Tibial artery (tissue), 4 donors: ENCODE measurements around the gene CNPPD1.

ENCODE experiments used
- DNase-seq, 2 donors: peaks; one replicate each; pipeline ENCODE4 v3.0.0-alpha.2; 2019
- H3K27ac ChIP-seq, 2 donors: fragments of 200-600 bp; sonication (generic) in 1 of 2; 1 replicate in 1 of 2; 2 replicates in 1 of 2; pipeline ENCODE4 v1.5.1; 2018 to 2019; ENCODE audit warnings: mild to moderate bottlenecking in 1 of 2
- H3K27me3 ChIP-seq, 2 donors: fragments of 200-600 bp; sonication (generic) in 1 of 2; one replicate each; pipeline versions ENCODE4 v1.5.1 to v1.6.0; 2016 to 2019
- H3K36me3 ChIP-seq, 3 donors: fragments of 200-600 bp; sonication (generic) in 2 of 3; one replicate each; pipeline ENCODE4 v1.5.1; 2016 to 2019; ENCODE audit warnings: mild to moderate bottlenecking in 2 of 3
- H3K4me1 ChIP-seq, 4 donors: fragments of 200-600 bp; sonication (generic) in 2 of 4; 1 replicate in 3 of 4; 2 replicates in 1 of 4; pipeline ENCODE4 v1.5.1; 2016 to 2019
- H3K4me3 ChIP-seq, 2 donors: fragments of 200-600 bp; sonication (generic) in 1 of 2; 1 replicate in 1 of 2; 2 replicates in 1 of 2; pipeline ENCODE4 v1.5.1; 2018 to 2019; ENCODE audit warnings: mild to moderate bottlenecking in 2 of 2
- H3K9me3 ChIP-seq, 3 donors: fragments of 200-600 bp; sonication (generic) in 1 of 3; one replicate each; pipeline ENCODE4 v1.5.1; 2016 to 2019
- intact Hi-C: fragments of 100-400 bp; cut with DNase I; formaldehyde crosslinking; loops from one replicate; pipeline ENCODE4 v1.15.0; 2023; ENCODE audit warnings: low total_unique reads
- TF ChIP-seq, protein P1 (sequence below), 2 experiments: fragments of 200-600 bp in 1 of 2; fragments of 450-650 bp in 1 of 2; IDR thresholded peaks; one replicate each; pipeline ENCODE4 v1.5.1; 2017 to 2019; ENCODE audit warnings: antibody characterized with exemption in 2 of 2, mild to moderate bottlenecking in 1 of 2, moderate library complexity in 1 of 2

The CNPPD1 gene

DNA sequence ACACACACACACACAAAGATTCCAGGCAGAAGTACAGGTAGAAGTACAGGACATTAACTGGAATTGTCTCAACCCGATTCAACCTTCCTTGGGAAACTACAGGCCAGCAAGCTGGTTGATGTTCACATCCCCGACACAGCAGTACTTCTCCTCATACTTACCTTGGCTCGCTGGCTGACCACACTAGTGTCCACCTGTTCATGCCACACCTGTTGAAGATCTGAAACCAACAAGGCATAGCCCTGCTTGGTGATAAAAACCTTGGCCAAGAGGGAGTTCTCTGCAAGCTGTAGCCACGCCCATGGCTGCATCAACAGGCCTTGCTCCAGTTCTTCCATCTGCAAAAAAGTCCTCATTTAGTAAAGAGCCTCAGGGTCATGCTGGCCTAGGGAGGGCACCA lies 18.7 kb downstream of the CNPPD1 start:
- H3K4me3 ChIP-seq = no peak overlapping the region
- TF ChIP-seq, protein P1, sequence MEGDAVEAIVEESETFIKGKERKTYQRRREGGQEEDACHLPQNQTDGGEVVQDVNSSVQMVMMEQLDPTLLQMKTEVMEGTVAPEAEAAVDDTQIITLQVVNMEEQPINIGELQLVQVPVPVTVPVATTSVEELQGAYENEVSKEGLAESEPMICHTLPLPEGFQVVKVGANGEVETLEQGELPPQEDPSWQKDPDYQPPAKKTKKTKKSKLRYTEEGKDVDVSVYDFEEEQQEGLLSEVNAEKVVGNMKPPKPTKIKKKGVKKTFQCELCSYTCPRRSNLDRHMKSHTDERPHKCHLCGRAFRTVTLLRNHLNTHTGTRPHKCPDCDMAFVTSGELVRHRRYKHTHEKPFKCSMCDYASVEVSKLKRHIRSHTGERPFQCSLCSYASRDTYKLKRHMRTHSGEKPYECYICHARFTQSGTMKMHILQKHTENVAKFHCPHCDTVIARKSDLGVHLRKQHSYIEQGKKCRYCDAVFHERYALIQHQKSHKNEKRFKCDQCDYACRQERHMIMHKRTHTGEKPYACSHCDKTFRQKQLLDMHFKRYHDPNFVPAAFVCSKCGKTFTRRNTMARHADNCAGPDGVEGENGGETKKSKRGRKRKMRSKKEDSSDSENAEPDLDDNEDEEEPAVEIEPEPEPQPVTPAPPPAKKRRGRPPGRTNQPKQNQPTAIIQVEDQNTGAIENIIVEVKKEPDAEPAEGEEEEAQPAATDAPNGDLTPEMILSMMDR (IDR thresholded peaks at IDR 0.05) = no peak
- DNase-seq = no peak
- no peak overlapping the region for H3K27ac ChIP-seq
- peaks cover 0 to 12% (median 10%) of the 10 kb centered on the region in 4 donors for H3K4me1 ChIP-seq
- intact Hi-C loops = no loop called here
- peaks cover 22 to 33% (median 28%) of the 10 kb centered on the region in 3 donors for H3K36me3 ChIP-seq
- H3K27me3 ChIP-seq = no peaks in the 10 kb centered on the region
- H3K9me3 ChIP-seq = no peaks in the 10 kb centered on the region

DNA sequence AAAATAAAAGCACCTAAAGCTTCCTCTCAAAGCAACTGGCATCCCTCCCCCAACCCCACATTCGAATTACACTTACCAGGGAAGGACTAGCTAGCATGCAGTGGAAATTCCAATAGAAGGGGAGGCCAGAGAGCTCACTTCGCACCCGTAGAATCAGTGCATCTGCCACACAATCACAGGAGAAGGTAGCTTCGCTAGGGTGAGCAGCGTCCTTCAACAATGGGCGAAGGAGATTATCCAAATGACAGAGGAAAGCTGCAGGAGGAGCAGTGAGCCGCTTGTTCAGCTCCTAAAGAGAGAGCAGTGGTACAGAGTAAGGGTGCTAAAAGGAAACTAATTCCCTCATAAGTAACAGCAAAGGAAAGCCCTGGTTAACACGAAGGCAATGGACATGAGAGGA lies 19.3 kb downstream of the CNPPD1 start:
- peaks cover 0 to 12% (median 10%) of the 10 kb centered on the region in 4 donors for H3K4me1 ChIP-seq
- no peak overlapping the region for H3K4me3 ChIP-seq
- no peak for DNase-seq
- intact Hi-C loops = no loop called here
- H3K36me3 ChIP-seq = peaks cover 22 to 33% (median 32%) of the 10 kb centered on the region in 3 donors
- no peaks in the 10 kb centered on the region for H3K27me3 ChIP-seq
- no peaks in the 10 kb centered on the region for H3K9me3 ChIP-seq
- TF ChIP-seq, protein P1 (IDR thresholded peaks at IDR 0.05) = no peak
- H3K27ac ChIP-seq = no peak overlapping the region

DNA sequence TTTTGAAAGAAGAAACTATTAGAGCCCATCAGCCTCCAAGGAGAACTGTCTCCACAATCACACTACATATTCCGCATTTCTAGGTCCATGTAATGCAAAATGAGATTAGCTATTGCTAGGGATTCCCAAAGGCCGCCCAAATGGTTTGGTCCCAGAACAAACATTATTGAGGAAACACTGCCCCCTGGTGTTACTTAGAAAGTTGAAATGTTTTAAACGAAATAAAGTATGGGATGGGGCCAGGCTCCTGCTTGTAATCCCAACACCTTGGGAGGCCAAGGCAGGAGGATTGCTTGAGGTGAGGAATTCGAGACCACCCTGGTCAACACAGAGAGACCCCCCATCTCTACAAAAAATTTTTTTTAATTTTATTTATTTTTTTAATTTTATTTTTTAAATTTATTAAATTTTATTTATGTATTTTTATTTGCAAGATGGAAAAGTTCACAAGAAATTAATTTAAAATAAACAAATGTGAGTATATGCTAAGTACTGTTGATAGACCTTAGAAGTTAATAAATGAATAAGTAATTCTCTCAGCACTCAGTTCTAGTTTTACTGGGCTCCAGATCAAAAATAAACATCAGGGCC lies 21.6 kb downstream of the CNPPD1 start:
- intact Hi-C loops = loop anchor here (2.0 kb wide), 1 partner anchor 96 kb away; no protein-coding TSS in a partner anchor

DNA sequence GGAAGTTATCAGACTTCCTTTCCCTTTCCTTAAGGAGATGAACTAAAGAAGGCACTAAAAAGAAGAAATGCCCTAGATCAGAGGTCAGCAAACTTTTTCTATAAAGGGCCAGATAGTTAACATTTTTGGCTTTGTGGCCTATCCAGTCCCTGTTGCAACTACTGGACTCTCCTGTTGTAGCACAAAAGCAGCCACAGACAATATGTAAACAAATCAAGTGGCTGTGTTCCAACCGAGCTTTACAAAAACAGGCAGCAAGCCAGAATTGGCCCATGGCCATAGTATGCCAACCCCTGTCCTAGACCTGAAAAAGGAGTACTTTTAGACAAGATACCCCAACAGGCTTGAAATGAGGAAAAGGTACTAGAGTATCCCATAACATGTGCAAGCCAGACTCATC lies 27.1 kb downstream of the CNPPD1 start:
- H3K4me3 ChIP-seq = no peak overlapping the region
- TF ChIP-seq, protein P1 (IDR thresholded peaks at IDR 0.05) = no peak
- H3K27me3 ChIP-seq = no peaks in the 10 kb centered on the region
- H3K27ac ChIP-seq = no peak overlapping the region
- no peak for DNase-seq
- intact Hi-C loops = no loop called here
- H3K9me3 ChIP-seq = no peaks in the 10 kb centered on the region
- H3K4me1 ChIP-seq = no peaks in the 10 kb centered on the region
- peaks cover 35 to 53% (median 42%) of the 10 kb centered on the region in 3 donors for H3K36me3 ChIP-seq

More for the DNA sequence above, 21.6 kb downstream of the CNPPD1 start:
- no peak overlapping the region for H3K27ac ChIP-seq
- peaks cover 22 to 39% (median 39%) of the 10 kb centered on the region in 3 donors for H3K36me3 ChIP-seq
- DNase-seq = no peak
- no peaks in the 10 kb centered on the region for H3K9me3 ChIP-seq
- H3K27me3 ChIP-seq = no peaks in the 10 kb centered on the region
- TF ChIP-seq, protein P1 (IDR thresholded peaks at IDR 0.05) = peak; percentile 60 to 83
- no peak overlapping the region for H3K4me3 ChIP-seq
- peaks cover 0 to 5% (median 4%) of the 10 kb centered on the region in 4 donors for H3K4me1 ChIP-seq

DNA sequence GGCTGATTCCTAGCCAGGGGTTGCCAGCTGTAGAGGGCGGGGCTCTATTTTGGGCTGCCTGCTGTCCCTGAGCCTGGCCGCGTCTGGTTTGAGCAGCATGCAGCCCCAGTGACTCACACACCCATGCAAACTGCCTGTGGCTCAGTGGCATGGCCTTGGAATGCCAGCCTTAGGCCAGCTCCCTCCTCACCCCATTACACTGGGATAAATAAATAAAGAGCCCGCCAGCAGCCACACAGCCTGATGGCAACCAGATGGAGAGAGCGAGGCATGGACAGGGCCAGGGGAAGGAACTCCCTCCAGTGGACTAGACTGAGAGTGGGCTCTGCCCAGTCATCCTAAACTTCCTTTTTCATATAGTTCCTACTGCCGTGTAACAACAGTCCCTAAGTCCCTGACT lies 34.4 kb downstream of the CNPPD1 start:
- TF ChIP-seq, protein P1 (IDR thresholded peaks at IDR 0.05) = peak in 1 of 2 experiments; percentile 17
- Histone ChIP-seq H3K36me3 (peaks cover 37 to 70% (median 41%) of the 10 kb centered on the region in 3 donors), H3K4me3 (no peak overlapping the region), H3K27me3 (no peaks in the 10 kb centered on the region), H3K27ac (no peak overlapping the region), H3K4me1 (peaks cover 0 to 11% (median 3%) of the 10 kb centered on the region in 4 donors), H3K9me3 (no peaks in the 10 kb centered on the region)
- intact Hi-C loops = no loop called here
- peak; percentile 32 to 82 for DNase-seq
